Neural progenitor cell (in vitro differentiated cells): ENCODE data around the gene UGT1A8.

Experiments
- CTCF ChIP-seq: fragments of 200-600 bp; sonication (generic); IDR thresholded peaks from 2 replicates; pipeline ENCODE4 v1.5.1; 2017; ENCODE audit warnings: antibody characterized with exemption, mild to moderate bottlenecking
- EZH2 ChIP-seq: fragments of 200-600 bp; sonication (generic); IDR thresholded peaks from 2 replicates; pipeline ENCODE4 v1.6.1; 2017; ENCODE audit warnings: antibody characterized with exemption, mild to moderate bottlenecking, moderate library complexity
- EZH2phosphoT487 ChIP-seq: fragments of 200-600 bp; sonication (generic); IDR thresholded peaks from 2 replicates; pipeline ENCODE4 v1.6.1; 2017; ENCODE audit warnings: antibody characterized with exemption

GRCh38 chr2:233643128-233643527, 25.7 kb downstream of the UGT1A8 start:
- TF ChIP-seq EZH2 (no peak), CTCF (peak; percentile 35), EZH2phosphoT487 (no peak)
